ENCODE measurements around the gene SHLD1.
A peak's percentile ranks its signal among the peaks of the same experiment; 100 is the strongest.
"Not testable (repeated sequence)": the region's sequence is repeated elsewhere in the genome, so short reads cannot be mapped to it uniquely, and the experiment has no call there.

The SHLD1 gene, protein sequence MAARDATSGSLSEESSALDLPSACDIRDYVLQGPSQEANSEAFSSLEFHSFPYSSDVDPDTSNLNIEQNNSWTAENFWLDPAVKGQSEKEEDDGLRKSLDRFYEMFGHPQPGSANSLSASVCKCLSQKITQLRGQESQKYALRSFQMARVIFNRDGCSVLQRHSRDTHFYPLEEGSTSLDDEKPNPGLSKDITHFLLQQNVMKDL

DNA sequence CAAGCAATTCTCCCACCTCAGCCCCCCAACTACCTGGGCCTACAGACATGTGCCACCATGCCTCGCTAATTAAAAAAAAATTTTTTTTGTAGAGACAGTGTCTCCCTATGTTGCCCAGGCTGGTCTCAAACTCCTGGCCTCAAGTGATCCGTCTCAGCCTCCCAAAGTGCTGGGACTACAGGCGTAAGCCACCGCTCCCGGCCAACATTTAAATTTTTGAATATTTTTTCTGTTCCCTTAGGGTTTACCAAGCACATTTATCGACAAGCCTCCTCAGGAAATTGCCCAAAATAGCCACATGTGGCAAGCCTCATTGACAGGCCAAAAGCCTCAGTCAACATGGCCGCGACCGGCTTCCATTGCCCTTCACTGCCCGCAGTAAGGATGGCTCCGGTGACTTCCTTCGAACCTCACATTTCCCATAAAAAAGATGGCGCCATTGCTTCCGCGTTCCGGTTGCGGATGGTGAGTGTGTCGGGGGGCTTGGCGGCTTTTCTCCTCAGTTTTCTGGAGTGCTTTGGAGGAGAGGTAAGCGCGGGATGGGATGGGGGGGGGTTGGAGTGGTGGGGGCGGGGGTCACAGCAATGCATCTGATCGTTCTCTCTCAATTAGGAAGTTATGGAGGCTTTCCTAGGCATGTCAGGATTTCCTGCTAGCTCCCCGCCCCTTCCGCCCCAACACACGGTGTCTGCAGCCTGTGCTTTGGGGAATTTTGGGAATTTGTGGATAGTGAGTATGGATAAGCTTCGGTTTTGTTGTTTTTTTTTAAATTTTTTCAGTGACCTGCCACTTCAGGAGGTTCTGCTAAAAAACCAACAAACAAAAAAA lies at the start of gene SHLD1:
TSS of gene SHLD1 (plus strand) at position 450 of the 828 bp plus-strand sequence. CDS start 22,465 bp downstream, outside the sequence.
- peak; percentile 94 for DNase-seq

DNA sequence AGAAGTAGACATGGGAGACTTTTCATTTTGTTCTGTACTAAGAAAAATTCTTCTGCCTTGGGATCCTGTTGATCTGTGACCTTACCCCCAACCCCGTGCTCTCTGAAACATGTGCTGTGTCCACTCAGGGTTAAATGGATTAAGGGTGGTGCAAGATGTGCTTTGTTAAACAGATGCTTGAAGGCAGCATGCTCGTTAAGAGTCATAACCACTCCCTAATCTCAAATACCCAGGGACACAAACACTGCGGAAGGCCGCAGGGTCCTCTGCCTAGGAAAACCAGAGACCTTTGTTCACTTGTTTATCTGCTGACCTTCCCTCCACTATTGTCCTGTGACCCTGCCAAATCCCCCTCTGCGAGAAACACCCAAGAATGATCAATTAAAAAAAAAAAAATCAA lies 47.9 kb upstream of the SHLD1 start:
- DNase-seq: not testable (repeated sequence)

DNA sequence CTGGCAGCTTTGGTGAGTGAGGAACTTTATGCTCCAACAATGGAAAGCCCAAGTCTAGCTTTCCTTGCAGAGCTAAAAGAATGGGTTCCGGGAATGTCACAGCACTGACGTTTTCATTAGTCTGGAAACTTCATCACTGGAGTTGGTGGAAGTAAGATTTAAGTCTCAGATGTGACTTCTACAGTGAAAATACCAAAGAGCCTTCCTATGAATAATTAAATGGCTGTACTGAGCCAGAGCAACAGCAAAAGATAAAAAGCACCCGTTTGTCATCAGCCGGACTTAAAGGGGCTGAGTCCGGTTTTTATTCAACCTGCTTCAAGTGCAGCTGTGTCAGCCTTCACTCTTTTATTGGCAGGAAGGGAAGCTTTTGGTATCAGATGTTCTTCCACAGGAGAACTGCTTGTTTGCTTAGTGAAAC lies 46.5 kb upstream of the SHLD1 start:
- no peak for DNase-seq

DNA sequence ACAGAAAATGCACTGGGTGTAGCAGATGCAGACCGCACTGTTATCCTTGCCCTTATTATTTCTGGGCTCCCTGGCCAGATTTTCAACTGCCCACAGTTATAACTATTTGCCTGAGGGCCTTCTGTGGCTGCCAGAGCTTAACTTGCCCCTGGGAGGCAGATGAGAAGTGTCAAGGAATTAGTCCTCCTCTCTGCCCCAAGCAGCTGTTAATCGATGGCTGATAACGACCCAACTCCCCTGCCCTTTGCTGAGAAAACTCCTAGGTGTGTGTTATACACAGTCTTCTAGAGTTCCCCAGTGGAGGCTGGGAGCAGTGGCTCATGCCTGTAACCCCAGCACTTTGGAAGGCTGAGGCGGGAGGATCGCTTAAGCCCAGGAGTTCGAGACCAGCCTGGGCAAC lies 44.4 kb upstream of the SHLD1 start:
- DNase-seq: no peak

DNA sequence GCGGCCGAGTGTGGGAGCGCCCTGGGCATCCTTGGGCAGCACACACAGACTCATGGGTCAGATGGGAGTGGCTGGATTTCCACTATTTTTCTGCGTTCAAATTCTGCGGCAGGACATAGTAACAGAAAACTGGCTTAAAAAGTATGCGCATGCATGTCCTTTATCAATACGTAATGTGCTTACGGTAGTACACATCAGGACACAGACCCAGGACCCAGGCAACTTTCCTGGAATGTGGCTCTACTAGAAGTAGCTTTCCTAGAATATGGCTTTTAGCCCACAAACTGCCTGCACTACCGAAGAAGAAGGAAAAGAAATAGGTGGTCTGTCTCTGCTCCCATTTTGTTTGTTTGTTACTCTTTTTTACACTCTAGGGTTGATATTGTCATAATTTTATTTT lies 43.4 kb upstream of the SHLD1 start:
- no peak for DNase-seq

DNA sequence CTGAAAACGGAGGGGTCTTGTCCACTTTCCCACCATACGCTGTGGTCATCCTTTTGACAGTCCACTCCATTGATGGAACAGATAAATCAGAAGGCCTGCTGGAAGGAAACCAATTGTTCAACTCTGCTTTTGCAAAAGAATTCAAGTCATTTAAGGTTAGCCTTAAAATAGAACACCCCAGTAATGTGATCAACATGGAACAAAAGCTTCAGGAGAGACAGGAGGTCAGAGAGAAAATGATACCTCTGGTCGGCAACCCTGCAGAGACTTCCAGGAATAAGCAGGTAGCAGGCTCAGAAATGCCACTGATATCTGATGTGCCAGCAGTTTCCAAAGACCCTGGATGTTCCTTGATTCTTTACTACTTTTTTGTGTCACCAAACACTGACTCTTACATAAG lies 39.6 kb upstream of the SHLD1 start:
- DNase-seq: no peak

DNA sequence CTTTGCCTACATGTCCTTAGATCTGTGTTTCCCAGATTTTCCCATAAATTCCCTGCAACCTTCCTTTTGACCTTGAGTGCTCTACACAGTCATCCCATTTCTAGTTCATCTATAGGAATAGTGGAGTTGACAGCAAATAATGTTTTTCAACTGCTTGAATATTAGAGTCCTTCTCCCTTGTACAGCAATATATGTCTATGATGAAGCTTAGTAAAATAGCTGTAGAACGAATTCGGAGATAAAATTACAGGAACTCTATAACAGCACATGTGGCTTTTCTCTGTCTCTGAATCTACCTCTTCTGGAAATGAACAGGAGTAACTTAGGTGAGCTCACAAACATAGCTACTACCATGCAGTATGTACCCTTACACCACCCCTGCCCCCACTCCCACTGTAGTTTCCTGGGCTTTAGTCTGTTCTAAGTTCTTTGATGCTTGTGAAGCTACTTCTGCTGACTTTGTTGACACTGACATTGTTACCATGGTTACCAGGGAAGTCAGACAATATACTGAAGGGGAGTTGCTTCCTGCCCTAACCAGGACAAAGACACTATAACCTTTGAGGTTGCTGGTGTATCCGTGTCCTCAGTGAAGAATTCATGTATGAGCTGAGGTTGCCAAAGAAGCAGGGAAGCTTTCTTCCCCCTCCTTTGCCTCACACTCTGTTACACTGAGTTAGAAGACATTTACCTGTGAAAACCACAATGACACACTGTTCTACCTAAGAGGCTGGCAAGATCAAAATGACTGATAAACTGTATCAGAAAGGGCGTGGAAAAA lies 35.8 kb upstream of the SHLD1 start:
- DNase-seq: no peak

DNA sequence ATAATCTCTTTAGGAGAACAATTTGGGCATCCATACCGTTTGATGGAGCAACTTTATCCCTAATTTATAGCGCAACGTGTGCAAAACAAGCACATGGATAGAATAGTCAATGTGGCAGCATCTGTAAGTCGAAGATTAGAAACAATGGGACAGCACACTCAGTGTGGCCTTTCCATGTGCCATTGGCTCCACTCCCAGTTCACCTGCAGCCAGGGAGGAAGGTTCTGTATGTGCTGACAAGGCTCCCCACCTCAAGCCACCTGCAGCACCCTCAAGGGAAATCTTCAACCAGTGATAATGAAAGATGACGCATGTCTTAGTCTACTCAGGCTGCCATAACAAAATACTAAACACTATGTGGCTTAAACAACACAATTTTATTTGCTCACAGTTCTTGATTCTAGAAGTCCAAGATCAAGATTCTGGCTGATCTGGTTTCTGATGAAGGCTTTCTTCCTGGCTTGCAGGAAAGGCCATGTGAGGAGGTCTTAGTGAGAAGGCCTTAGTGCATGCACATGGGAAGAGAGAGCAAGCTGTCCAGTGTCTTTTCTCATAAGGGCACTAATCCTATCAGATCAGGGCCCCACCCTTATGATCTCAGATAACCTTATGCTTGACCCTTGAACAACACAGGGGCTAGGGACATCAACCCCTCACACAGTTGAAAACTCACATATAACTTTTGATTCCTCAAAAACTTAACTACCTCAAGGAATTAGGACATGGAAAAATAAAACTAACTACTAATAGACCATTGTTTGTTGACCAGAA lies 34.9 kb upstream of the SHLD1 start:
- DNase-seq: no peak

DNA sequence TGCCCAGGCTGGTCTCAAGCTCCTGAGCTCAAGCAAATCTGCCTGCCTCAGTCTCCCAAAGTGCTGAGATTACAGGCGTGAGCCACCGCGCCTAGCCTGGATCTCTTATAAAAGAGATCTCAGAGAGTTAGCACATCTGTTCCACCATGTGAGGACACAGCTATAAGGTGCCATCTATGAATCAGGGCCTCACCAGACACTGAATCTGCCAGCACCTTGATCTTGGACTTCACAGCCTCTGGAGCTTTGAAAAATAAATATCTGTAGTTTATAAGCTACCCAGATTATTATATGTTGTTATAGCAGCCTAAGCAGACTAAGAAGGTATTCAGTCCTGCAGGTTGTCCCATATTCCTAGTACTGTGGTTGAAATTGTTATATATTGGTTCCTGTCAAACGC lies 33.2 kb upstream of the SHLD1 start:
- no peak for DNase-seq

DNA sequence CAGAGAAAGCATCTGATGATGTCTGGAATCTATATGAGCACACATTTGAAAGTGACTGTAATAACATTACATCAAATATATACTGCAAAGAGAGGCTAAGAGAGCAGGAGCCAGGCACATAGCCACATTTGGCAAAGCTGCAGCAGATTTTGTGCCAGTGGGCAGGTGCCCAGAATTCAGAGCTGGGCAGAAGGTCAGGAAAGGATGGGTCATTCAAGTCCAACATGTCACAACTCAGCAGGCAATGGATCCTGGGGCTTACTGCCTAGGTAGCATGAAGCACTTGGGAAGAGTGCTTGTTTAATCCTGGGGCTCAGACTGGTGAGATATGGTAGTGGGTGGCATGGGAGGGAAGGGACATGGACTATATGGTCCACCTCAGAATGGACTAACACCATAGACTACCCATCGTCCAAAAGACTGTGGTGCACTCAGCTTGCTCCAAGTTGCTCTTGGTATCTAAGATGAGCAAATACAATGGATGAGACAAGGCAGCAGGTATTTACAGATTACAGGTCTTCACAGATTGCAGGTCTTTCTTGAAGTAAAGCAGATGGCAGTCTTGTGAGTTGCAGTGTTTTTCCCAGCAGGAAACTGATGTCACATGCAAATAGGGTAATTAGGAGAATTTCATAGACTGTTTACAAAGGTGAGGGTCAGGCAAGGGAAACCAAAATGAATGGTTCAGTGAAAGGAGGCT lies 31.2 kb upstream of the SHLD1 start:
- DNase-seq: no peak

DNA sequence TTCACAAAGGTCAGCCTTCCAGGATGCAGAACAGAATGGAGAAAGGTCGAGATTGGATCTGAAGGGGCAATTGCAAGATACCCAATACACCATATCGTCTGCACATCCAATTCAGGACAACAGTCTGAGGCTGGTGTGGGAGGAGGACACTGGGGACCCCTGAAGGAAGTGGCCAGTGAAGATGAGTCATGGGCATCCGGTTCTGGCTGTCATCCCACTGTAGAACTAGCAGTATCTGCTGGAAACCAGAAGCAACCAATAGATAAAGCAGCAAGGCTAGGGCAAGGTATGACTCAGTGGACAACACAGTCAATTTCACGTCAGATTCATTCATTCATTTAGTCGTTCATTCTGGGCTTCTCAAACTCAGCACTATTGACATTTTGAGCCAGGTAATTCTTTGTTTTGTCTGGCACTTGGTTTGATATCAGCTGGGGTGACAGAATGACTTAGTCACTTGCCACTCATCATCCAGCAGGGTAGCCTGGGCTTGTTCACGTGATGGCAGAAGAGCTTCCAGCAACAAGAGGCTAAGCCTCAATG lies 30.3 kb upstream of the SHLD1 start:
- DNase-seq: no peak

DNA sequence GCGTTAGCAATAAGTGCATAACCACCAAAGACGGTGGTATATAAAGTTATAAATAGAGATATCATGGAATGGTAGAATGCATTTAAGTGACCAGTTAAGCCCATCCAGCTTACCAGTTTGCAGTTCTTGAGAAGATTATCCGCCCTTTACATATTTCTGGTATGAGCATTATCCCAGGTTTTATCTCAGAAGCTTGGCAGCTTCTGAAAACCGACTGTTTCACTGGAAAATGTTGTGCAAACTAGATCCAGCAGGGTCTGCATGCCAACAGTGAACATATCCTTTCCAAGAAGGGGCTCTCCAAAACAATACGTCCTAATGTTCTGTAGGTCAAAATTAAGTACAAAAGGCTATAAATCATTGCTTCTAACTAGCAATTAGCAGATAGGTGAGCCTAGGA lies 29.5 kb upstream of the SHLD1 start:
- no peak for DNase-seq

DNA sequence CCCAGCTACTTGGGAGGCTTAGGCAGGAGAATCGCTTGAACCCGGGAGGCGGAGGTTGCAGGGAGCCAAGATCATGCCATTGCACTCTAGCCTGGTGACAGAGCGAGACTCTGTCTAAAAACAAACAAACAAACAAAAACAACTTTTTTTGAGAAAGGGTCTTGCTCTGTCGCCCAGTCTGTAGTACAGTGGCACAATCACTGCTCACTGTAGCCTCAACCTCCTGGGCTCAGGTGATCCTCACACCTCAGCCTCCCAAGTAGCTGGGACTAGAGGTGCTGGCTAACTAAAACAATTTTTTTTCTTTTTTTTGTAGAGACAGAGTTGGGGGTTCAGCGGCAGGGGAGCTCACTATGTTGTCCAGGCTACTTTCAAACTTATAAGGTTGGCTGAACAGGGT lies 28.8 kb upstream of the SHLD1 start:
- DNase-seq: not testable (repeated sequence)

DNA sequence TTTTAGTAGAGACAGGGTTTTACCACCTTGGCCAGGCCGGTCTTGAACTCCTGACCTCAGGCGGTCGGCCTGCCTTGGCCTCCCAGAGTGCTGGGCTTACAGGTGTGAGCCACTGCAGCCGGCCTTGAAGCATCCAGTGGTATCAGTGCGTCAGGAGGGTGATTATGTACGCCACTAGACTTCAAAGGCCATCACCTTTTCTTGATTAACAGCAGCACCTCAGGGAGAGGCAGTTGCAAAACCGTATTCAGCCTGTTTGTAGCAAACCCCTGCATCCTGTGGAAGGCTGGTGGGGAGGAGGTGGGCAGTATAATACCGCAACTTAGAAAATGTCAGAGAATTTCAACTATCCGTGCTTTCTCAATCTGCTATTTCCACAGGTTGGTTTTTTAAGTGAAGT lies 27.3 kb upstream of the SHLD1 start:
- no peak for DNase-seq

DNA sequence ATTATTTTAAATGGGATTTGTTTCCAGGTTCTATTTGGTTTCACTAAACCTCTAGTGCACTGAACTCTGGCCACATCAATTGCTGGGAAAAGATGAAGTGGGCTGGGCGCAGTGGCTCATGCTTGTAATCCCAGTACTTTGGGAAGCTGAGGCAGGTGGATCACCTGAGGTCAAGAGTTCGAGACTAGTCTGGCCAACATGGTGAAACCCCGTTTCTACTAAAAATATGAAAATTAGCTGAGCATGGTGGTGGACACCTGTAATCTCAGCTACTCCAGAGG lies 25.1 kb upstream of the SHLD1 start:
- not testable (repeated sequence) for DNase-seq

DNA sequence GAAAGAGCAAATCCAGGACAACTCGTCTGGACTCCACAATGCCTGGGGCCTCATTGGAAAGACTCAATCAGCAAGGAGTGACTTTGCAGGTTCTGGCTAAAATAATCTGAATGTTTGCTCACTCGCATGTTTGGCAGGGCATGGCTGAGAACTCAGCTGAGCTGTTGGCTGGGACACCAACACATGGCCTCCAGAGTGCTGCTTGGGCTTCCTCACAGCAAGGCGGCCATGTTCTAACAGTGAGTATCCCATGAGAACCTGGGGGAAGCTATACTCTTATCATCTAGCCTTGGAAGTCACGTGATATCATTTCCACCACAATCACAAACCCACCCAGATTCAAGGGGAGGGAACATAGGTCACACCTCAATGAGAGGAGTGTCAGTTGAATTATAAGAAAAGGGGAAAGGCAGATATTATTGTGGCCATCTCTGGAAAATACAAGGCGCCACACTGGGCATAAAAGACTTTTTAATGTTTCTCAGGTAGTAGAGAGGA lies 23.1 kb upstream of the SHLD1 start:
- no peak for DNase-seq

DNA sequence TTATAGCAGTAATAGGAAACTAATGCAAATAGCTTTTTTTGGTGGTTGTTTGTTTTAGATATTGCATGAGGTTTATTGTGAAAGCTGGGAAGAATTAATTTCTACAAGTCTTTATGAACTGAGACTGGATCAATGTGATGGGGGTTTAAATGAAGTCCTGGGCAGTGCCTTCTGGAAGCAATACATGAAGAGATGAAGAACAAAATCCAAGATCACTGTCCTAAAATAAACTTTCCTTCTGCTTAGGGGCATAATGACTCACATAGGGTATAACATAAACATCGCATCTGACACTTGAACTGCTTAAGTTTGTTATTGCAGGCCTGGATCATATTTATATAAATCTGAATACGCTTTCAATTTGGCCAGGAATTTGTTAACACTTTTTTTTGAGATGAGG lies 20.9 kb upstream of the SHLD1 start:
- DNase-seq: no peak

DNA sequence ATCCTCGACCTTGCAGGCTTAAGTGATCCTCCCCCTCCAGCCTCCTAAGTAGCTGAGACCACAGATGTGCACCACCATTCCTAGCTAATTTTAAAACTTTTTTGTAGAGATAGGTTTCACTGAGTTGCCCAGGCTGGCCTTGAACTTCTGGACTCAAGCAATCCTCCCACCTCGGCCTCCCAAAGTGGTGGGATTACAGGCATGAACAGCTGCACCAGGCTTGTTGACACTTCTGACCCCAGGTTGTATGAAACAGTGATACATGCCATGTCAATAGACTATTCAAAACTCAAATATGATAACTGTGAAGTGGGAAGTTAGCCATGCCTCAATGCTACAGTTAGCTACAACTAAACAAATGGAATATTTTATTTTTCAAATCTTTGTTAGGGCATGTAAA lies 20.1 kb upstream of the SHLD1 start:
- no peak for DNase-seq

DNA sequence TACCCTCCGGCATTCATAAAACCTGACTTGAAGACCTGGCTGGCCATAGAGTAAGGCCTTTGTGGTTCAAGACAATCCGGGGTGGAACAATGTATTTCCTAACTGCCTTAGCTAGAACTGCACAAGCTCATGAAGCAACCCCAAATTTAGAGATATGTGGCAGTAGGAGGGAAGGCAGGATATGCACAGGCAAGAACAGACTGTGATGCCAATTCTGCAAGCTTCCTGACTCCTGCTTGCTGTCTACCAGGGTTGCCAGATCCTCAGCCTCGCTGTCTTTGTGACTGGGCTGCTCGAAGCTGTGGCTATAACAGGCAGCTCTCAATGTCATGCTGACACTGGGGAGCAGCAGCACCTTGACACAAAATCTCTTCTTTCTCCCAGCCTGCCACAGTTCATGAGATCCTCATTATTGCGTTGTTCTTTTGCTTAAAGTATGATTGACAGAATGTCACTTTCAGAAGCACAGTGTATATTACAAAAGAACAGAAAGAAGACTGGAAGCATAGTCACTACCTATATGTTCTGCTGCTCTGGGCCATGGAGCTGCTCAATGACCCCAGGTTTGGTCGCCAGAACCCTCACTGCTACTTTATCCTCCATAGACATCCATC lies 18.3 kb upstream of the SHLD1 start:
- no peak for DNase-seq

DNA sequence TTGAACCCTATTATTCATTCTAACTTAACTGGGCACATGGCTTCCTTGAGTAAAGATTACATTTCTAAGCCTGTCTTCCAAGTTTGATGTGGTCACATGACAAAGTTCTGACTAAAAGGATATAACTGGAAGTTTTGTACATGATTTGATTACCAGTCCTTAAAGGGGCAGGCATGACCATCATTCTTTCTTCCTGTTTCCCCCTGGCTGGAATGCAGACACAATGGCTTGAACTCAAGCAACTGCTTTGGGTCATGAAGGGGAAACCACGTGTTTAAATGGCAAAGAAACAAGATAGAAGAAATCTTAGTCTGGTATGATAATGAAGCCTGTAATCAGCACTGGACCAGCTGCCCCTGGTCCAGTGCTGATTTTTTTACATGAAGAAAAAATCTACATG lies 15.6 kb upstream of the SHLD1 start:
- no peak for DNase-seq

DNA sequence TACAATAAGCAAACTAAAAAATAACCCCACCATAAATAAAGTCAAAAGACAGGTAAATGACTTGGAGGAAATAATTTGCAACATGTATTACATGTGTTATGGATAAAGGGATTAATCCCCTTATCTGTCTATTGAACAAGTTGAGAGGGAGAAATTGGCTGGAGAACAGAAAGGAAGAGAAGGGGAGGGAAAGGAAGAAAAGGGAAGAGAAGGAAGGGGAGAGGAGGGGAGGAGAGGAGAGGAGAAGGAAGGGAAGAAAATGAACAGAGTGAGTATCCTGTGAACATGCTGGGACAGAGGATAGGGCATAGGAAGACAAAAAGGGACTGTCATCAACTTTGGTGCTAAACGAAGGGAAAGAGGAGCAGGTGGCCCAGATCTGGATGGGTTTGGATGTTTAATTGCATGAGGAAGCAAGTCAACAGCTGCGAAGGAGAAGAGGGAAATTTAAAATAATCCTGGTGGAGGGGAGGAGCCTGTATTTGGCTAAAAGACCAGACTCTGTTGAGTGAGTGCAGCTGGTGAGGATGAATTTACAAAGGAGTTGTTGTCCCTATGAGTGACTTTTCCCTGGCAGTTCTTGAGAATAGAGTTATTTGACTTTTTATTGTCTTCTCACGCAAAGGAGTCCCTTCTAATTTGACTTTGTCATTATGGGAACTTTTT lies 14.2 kb upstream of the SHLD1 start:
- DNase-seq: peak; percentile 75

Data from NCI-H1694 treated with DMSO at 0.1 percent for 48 hours (cell line).